GM21825 (cell line): ENCODE results near the gene RAB20.

ENCODE experiments used
- ATAC-seq: cut with Tn5 transposase; IDR thresholded peaks from one replicate; pipeline ENCODE4 v1.9.1; 2021; ENCODE audit warnings: mild to moderate bottlenecking, moderate library complexity; ENCODE audit not compliant: unreplicated experiment

RAB20 gene

GRCh38 chr13:110474713-110475112 is 86.8 kb downstream of the RAB20 start:
- no peak for ATAC-seq
